ENCODE data around the gene HSFX1. TPM values are rescaled to one million over a fixed set of nuclear protein-coding genes. Genes with fewer than 3 reads are reported as not detected.
"Not testable (repeated sequence)": the region's sequence is repeated elsewhere in the genome, so short reads cannot be mapped to it uniquely, and the experiment has no call there.

HSFX1 gene
- total and polyA plus RNA-seq, 4 donors: 0.26 to 1.6 (median 0.74) TPM

DNA sequence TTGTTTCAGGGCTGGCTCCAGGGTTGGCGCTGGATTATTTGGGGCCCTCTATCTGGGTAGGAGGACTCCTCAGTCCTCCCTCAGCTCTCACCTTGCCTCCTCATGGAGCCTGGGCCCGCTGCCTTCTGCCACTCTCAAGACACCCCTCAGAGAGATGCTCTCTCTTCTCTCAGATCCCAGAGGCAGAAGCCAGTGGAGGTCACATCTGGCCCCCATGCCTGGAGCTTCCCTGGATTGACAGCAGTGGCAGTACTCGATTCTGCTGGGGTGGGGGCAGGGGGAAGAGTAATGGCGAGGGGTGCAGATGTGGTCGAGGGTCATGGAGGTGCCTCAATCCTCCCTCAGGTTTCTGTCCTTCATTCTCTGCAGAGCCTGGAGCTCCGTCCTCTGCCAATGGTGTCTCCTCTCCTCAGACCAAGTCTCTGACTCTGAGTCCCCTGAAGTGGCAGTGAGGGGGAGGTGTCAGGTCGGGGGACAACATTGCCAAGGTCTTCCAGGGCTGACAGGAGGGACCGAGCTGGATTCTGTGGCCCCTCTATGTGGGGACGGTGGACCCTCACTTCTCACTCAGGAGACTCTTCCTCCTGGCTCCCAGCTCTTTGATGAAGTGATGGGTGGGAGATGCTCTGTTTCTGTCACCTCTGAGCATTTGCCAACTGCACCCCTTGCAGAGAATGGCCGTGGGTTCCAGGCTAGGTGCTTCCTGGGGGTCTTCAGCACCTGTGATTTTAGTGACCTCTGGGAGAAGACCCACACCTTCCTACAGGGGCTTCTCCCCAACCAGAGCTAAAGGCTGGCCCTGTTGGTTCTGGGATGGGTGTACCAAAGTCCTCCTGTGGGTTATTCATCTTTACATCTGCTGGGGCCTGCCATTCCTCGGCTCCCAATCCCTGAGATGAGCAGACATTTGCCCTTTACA lies 10.9 kb upstream of the HSFX1 start:
- H3K36me3 ChIP-seq (ENCODE audit: control insufficient read depth in 4 of 4, insufficient read depth in 4 of 4, low read length in 4 of 4): no peaks in the 10 kb centered on the region
- no peak for TF ChIP-seq CTCF (IDR thresholded peaks at IDR 0.05; ENCODE audit: control extremely low read depth, extremely low read depth)
- H3K4me3 ChIP-seq: no peak overlapping the region
- ATAC-seq (ENCODE audit: insufficient read depth, low FRiP score) (no peak), DNase-seq (no peak)
- H3K9me3 ChIP-seq (ENCODE audit: control insufficient read depth in 4 of 4, insufficient read depth in 3 of 4, low read length in 3 of 4): peaks cover 0 to 2% (median 0%) of the 10 kb centered on the region in 4 donors
- WGBS, 2 donors: 62 to 93% methylated on average over 4 to 10 of the region's 11 CpGs
- no peak overlapping the region for H3K27ac ChIP-seq (ENCODE audit: low read depth in 1 of 2, low read length in 1 of 2)
- no peaks in the 10 kb centered on the region for H3K4me1 ChIP-seq (ENCODE audit: control insufficient read depth in 5 of 5, insufficient read depth in 5 of 5, low read length in 5 of 5)
- H3K27me3 ChIP-seq (ENCODE audit: control insufficient read depth in 3 of 3, insufficient read depth in 3 of 3, low read length in 2 of 3): peaks cover 0 to 4% (median 0%) of the 10 kb centered on the region in 3 donors
- H3K9ac ChIP-seq (ENCODE audit: insufficient read depth in 1 of 2, low read length in 2 of 2): no peak overlapping the region

- H3K9me3 ChIP-seq (ENCODE audit: control insufficient read depth in 4 of 4, insufficient read depth in 3 of 4, low read length in 3 of 4); H3K27me3 ChIP-seq (ENCODE audit: control insufficient read depth in 3 of 3, insufficient read depth in 3 of 3, low read length in 2 of 3); ATAC-seq (ENCODE audit: insufficient read depth, low FRiP score); DNase-seq; H3K4me3 ChIP-seq; H3K9ac ChIP-seq (ENCODE audit: insufficient read depth in 1 of 2, low read length in 2 of 2); H3K36me3 ChIP-seq (ENCODE audit: control insufficient read depth in 4 of 4, insufficient read depth in 4 of 4, low read length in 4 of 4); H3K27ac ChIP-seq (ENCODE audit: low read depth in 1 of 2, low read length in 1 of 2); H3K4me1 ChIP-seq (ENCODE audit: control insufficient read depth in 5 of 5, insufficient read depth in 5 of 5, low read length in 5 of 5): not testable (repeated sequence)
- WGBS, 2 donors: 75% methylated on average over 3 of the region's 12 CpGs; no CpG with 5 or more reads in 1 of the 2 donors
Measured at GRCh38 chrX:149770344-149770743, 3.5 kb upstream of the HSFX1 start.

DNA sequence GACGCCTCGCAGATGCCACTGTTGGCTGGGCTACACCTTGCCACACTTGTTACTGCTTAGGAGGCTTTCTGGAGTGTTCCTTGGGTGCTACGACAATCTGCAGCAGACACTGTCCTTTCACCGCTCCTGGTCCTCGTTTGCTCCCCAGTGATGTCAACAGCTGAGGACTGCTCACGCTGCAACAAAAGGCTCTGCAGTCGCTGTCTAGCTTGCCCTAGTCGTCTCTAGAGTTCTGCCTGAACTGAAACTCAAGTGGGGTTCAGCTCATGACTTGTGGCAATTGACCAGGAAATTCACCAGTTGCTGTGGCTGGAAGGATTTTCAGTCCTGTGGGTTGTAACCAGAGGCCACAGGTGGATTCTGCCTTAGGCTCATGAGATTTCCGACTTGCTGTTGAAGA lies 842 bp upstream of the HSFX1 start:
- H3K36me3 ChIP-seq (ENCODE audit: control insufficient read depth in 4 of 4, insufficient read depth in 4 of 4, low read length in 4 of 4); H3K9ac ChIP-seq (ENCODE audit: insufficient read depth in 1 of 2, low read length in 2 of 2); H3K9me3 ChIP-seq (ENCODE audit: control insufficient read depth in 4 of 4, insufficient read depth in 3 of 4, low read length in 3 of 4); H3K27ac ChIP-seq (ENCODE audit: low read depth in 1 of 2, low read length in 1 of 2); H3K4me1 ChIP-seq (ENCODE audit: control insufficient read depth in 5 of 5, insufficient read depth in 5 of 5, low read length in 5 of 5); DNase-seq; ATAC-seq (ENCODE audit: insufficient read depth, low FRiP score); H3K4me3 ChIP-seq; H3K27me3 ChIP-seq (ENCODE audit: control insufficient read depth in 3 of 3, insufficient read depth in 3 of 3, low read length in 2 of 3): not testable (repeated sequence)
- WGBS, 2 donors: no CpG with 5 or more reads among the region's 9 CpGs

DNA sequence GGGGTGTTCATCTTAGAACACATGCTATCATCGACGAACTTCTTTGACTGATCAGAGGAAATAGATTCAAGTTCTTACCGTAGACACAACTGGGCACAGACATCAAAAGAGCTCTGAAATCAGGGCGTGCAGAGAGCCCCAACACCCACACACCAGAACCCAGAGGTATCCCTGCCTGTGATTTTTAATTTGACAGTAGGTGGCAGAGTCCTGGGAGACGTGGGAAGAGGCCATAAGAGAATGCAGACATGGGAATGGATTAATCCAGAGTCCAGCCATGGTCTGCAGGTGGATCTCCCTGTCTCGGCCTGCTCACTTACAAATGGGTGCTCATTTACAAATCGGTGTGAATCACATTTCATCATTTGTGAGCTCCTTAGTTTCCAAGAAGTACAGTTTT lies 4.1 kb downstream of the HSFX1 start:
- DNase-seq; H3K9me3 ChIP-seq (ENCODE audit: control insufficient read depth in 4 of 4, insufficient read depth in 3 of 4, low read length in 3 of 4); H3K27me3 ChIP-seq (ENCODE audit: control insufficient read depth in 3 of 3, insufficient read depth in 3 of 3, low read length in 2 of 3); H3K36me3 ChIP-seq (ENCODE audit: control insufficient read depth in 4 of 4, insufficient read depth in 4 of 4, low read length in 4 of 4); H3K27ac ChIP-seq (ENCODE audit: low read depth in 1 of 2, low read length in 1 of 2); ATAC-seq (ENCODE audit: insufficient read depth, low FRiP score); H3K4me3 ChIP-seq; H3K9ac ChIP-seq (ENCODE audit: insufficient read depth in 1 of 2, low read length in 2 of 2); H3K4me1 ChIP-seq (ENCODE audit: control insufficient read depth in 5 of 5, insufficient read depth in 5 of 5, low read length in 5 of 5): not testable (repeated sequence)
- no CpG with 5 or more reads among the region's 7 CpGs for WGBS, 2 donors

- not testable (repeated sequence) for ATAC-seq (ENCODE audit: insufficient read depth, low FRiP score); H3K27ac ChIP-seq (ENCODE audit: low read depth in 1 of 2, low read length in 1 of 2); DNase-seq; H3K4me3 ChIP-seq; H3K36me3 ChIP-seq (ENCODE audit: control insufficient read depth in 4 of 4, insufficient read depth in 4 of 4, low read length in 4 of 4); H3K9ac ChIP-seq (ENCODE audit: insufficient read depth in 1 of 2, low read length in 2 of 2); H3K4me1 ChIP-seq (ENCODE audit: control insufficient read depth in 5 of 5, insufficient read depth in 5 of 5, low read length in 5 of 5); H3K9me3 ChIP-seq (ENCODE audit: control insufficient read depth in 4 of 4, insufficient read depth in 3 of 4, low read length in 3 of 4); H3K27me3 ChIP-seq (ENCODE audit: control insufficient read depth in 3 of 3, insufficient read depth in 3 of 3, low read length in 2 of 3)
- no CpG with 5 or more reads among the region's 14 CpGs for WGBS, 2 donors
Measured at GRCh38 chrX:149781727-149782126, 7.9 kb downstream of the HSFX1 start, which contains the start of gene MAGEA9. TSS of gene MAGEA9 (plus strand) at chrX:149781930. CDS start at chrX:149786211, 4,281 bp downstream.

- not testable (repeated sequence) for H3K27me3 ChIP-seq (ENCODE audit: control insufficient read depth in 3 of 3, insufficient read depth in 3 of 3, low read length in 2 of 3); H3K4me3 ChIP-seq; H3K36me3 ChIP-seq (ENCODE audit: control insufficient read depth in 4 of 4, insufficient read depth in 4 of 4, low read length in 4 of 4); H3K27ac ChIP-seq (ENCODE audit: low read depth in 1 of 2, low read length in 1 of 2); H3K9ac ChIP-seq (ENCODE audit: insufficient read depth in 1 of 2, low read length in 2 of 2); H3K9me3 ChIP-seq (ENCODE audit: control insufficient read depth in 4 of 4, insufficient read depth in 3 of 4, low read length in 3 of 4); H3K4me1 ChIP-seq (ENCODE audit: control insufficient read depth in 5 of 5, insufficient read depth in 5 of 5, low read length in 5 of 5); ATAC-seq (ENCODE audit: insufficient read depth, low FRiP score); DNase-seq
- WGBS, 2 donors: no CpG with 5 or more reads among the region's 1 CpG
Measured at GRCh38 chrX:149795531-149795930, 21.7 kb downstream of the HSFX1 start.

Data from lung (tissue), 12 donors.